ENCODE measurements around the gene ARID5B.

The ARID5B gene

DNA sequence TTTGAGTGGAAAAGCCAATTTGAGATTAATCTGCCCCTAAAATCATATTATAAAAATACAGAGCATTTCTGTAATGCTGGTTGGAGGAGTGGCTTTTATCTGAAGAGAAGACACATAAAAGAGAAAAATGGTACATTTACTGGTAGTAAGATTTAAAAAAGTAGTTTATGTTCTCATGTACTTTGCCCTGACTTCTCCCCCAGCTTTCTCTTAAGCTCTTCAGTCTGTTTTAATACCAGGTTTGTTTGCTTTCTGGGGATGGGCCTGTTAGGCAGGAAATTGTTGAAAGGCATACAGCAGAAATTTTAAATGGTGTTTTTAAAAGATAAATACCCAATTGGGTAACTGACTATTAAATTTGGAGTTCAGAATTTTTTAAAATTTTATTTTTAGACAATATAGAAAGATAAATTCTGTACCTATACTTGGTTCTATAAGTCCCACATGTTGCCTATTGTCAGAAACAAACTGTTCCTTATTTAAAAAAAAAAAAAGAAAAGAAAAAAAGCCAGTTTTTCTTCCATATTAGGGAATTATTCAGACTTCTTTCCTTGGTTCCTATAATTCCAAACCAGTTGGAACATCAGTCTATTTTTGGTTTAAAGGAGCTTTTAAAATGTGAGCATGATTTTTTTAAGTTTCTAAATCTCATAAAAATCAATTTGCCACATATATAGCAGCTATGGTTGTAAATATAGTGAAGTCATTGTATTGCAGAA, 136.6 kb downstream of the ARID5B start:
- no peak for DNase-seq

DNA sequence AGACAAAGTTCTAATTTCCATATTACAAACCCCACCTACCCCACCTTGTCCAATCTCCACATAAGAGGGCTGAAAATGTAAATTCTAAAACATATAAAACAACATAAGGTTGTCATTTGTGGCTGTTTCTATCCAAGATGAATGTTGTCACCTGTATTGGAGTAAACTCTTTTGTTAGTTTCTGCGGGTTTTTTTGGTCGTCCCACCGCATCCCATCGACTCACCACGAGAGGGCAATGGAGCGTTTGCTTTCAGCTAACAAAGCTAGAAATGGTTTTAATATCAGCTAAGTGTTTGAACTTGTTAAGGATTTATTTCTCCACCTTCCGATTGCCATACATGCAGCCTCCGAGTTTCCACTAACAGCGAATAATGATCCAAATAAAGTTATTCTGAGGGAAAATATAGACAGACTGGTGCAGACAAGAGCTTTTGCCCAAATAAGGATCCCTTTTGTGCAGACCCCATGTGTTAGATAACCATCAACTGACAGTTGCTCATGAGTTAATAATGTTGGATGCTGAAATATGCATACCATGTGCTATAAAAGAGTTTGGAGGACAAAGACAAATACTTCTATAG, 137.2 kb downstream of the ARID5B start:
- DNase-seq, result peak; percentile 84

DNA sequence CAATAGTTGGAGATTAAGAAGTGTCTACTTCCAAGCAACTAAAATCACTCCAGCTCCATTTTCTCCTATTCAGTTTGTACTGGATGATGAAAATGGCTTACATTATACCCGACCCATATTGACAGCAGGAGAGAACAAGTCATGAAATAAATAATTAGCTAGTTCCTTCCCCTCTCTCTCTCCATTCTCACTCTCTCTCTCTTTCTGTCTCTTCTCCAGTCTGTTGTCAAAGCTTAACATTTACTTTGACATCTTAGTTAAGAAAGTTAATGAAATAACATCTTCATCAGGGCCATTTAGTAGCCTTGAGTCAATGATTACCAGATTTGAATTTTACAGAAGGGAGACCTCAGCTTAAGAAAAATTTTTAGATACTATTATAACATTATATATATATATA, 138.5 kb downstream of the ARID5B start:
- no peak for DNase-seq

DNA sequence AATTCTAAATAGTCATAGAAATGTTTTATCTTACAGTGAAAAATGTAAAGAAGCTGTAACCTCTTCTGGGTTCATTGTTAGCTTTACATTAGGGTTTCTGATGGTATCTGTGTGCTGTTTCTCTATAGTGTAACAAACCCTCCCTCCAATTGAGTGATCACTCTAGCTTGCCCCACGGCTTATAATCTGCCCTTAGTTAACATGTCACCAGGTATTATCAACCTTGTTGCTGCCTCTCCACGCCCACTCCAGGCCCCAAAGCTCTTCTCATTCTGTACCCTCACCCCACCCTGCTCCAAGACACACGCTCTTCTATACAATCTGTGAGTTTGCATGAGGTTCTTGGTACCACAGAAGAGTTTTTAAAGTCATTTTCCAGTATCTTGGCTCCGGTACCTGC, 139.4 kb downstream of the ARID5B start:
- no peak for DNase-seq

DNA sequence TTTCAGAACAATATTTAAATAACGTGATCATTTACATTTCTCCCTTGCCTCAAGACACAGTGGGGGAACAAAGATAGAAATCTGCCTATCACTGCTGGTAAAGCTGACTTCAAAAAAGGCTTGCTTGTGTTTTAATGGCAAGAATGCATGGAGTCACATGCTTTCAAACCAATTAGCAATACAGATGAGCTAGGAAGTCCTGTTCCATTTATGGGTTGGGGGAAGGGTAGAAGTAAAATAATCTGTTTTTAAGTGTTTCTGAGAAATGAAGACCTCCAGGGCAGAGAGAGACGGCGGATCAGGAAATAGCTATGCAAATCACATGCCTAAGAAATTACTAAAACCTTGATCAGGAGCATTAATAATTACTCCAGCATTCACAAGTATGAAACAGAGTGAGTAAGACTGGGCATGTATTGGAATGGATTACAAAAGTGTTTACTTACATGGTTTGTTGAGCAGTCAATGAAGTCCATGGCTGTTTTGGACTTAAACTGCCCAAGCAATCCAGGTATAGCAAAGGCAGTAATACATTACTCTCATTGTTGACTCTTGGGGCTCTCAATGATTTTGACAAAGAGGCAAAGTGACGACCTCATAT, 142.0 kb downstream of the ARID5B start:
- no peak for DNase-seq

DNA sequence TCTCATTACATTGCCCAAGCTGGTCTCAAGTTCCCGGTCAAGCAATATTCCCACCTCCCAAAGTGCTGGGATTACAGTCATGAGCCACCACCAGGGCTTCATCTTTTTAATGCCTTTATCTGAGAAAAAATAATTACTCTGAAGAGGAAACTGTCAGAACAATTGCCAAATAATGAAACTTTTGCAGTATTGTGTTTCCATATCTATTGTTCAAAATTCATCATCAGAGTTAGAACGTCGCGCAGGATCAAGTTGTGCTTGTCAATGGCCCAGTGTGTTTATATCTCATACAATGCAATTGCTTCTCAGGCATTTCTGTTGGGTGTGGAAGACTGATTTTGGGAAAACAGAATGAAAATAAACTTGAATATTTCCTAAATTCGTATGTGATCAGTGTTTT, 143.1 kb downstream of the ARID5B start:
- no peak for DNase-seq

DNA sequence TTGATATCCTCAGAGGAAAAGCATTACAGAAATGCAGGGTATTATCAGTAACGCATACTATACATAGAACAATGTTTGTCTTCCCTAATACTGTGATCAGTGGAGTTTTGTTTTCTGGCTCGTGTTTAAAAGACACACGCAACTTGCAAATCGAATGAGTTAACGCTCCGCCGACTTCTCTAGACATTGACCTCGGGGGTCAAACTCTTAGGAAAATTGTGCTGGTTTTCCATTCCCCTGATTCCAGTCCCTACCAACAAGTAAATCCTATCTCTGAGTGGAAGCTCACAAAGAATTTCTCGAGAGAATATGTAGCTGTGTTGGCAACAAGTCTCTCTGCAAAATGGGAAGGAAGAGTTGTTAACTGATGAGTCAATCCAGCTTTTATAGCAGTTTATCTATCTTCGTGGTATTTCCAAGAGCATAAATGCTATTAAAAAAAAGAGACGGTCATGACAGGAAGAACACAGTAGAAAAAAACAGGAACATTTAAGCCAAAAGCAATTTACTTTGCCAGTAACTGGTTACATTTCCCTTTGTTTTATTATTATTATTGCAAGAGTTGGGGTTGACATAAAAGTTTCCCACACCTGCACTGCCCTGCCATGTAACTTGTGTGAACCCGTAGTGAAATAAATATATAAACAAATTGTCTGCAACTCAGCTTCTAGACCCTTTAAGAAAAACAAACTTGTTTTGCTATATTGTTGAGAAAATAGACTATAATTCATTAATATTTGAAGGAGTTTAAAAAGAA, 144.4 kb downstream of the ARID5B start:
- no peak for DNase-seq

DNA sequence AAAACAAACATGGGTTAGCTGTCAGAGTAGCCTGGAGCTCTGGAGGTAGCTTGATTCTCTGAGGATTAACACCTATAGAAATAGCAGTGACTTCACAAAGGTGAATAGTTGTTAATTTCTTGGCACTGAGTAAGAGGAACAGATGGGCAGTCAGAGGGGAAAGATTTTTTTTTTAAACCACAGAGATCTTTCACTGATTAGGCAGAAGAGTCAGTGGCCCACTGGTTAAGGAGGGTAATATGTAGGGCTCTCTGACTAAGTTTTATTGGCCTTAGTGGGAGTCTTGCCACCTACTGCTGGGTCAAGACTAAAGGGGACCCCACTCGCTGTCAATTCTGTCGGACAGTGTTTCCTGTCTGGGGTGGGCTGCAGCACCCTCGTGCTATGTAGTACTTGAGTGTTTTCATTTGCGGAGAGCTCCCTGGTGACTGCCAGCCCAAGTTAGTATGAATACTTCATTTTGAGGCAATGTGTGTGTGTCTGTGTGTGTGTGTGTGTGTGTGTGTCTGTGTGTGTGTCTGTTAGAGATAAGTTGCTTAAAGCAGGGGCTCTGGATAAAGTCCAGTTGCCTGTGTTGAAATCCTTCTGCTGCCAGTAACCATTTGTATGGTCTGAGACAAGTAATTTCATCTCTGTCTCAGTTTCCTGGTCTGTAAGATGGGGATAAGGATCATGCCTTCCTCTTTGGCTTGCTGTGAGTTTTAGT, 145.2 kb downstream of the ARID5B start:
- peak; percentile 76 for DNase-seq

DNA sequence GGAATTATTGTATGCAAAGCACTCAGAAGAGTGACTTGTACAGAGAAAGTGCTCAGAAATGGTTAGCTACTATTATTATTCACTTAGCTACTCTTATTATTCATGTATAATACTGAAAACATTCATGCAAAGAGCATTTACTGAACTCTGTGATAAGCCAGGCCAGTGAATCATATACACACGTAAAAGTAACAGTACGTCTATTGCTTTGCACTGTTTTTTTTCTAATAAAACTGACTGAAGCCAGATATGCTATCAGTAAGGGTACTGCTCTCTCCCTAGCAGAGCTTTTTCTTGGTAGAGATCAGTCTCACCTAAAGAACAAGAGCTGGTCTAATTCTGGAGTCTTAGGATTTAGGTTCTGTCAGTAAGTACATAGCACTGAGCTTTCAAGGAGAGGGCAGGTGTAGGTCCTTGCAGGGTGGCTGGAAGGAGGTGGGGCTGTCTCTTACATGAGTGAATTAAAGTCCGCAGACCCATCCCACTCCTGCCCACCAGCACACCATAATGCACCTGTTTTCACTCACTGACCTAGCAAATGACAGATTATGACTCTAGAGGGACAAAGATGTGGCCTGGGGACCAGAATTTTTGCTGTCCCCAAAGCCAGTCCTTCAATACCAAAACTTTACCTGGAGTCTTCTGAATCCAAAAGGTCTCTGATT, 145.9 kb downstream of the ARID5B start:
- DNase-seq, result peak; percentile 74

DNA sequence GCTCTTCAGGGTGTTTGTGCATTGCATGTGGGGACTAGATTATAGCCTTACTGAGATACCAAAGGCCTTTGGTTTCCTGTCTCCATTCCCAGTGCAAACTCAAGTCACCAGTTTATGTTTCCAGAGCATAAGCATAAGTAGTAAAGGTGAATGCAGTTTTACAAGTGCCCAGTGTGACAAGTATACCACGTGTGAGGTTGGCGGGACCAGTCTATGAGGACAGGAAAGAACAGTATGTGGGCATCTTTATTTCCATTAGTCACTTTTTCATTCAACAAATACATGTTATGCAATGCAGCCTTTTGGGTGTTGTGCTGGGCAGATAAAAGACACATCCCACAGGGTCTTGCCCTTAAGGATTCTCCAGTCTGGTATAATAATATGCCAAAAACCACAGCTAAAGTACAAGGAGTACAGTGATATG, 146.5 kb downstream of the ARID5B start:
- DNase-seq, result peak; percentile 76

DNA sequence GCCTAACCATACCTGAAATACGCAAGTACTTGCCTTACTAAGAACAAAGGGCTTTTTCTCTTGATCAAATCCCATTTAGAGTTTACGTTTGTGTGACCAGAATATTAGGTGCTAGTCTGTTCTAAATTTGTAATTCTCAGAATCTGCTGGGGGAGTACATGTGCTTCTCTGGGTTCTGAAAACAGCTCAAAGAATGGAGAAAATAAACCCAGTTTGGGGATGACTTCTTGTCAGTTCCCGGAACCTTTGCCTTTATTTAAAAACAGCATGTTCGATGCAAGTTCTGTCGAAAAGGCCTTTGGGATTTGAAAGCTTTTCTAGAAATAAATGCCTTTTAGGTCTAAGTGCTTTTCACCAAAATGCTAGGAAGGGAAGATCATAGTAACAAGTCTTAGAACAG, 147.0 kb downstream of the ARID5B start:
- no peak for DNase-seq

DNA sequence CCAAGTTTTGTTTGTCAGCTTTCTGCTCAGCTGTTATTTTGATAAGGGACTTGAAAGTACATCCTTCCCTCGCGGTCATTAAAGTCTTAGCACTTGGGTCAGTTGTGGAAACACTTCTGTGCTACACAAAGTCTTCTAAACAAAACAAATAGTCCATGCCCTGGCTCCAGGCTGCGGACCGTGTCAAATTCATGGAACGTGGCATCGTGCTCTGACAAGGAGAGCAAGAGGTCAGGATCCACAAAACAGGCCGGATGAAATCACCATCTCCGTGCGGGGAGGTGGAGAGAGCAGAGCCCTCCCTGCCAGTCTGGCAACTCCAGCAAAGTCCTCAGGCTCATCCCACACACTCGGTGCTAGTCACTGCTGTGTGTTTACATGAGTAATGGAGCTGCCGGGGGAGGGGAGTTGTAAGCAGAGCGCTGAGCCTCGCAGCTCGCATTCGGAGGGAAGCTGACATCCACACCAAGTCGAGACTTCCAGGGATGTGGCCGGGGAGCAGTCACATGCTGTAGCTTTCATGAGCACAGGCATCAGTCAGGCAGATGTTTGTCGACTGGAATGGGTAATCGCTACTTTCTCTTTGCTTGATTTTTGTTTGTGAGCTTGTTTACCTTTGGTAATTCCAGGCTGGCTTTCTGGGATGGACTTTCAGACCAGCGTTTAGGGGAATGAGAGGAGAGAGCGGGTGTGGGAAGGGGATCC, 147.6 kb downstream of the ARID5B start:
- peak; percentile 80 for DNase-seq

DNA sequence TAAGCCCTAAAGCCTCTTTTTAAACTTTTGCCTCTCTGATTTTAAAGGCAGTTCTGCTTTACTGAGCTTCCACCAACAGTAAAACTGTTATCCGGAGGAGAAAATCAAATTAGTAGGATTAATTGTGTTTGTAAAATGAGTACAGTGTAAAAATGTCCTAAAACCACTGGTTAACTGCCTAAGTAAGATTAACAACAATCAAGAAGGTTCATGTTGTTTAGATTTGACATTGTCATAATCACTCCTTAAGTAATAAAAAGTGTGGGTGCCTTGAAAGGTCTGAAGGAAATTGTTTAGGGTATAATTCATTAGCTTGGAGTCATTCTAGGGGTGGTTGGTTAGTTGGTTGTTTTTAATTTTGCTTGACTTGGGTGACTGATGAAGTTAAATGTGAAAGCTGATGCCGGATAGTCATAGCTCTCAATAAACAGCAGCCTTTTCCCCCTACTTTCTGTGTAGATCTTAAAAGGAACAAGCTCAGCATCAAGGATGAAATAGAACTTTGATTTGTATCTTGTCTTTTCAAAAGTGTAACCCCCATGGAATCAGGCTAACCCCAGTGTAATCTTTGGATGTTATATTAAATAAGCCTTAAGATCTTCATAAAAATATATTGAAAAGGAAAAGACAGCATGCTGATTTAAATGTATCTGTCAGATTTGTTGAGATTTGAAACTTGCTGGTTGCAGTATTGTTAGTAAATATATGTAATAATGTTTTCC, 148.3 kb downstream of the ARID5B start:
- DNase-seq, result no peak

DNA sequence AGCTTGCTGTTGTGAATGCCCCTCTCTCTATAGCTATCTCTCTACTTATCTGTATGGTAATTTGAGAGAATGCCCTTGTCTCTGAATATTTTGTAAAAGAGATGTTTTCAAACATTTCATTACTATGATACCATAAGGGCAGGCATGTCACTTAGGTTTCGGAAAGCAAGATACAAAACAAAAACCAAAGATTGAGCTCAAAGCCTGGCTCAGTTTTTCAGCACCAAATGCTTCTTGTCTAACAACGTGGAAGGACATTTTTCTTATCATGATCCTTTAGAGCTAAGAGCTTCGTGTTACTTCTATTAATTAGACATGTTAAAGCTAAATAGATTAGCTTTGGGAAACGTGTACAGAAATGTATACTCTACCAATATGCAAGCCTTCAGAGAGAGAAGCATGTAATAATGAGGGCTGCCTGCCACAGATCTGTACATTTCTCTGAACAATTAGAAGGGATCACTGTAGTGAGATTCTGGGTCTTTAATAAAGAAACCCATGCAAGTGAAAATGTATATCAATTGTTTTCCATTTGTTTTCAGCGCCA, 148.9 kb downstream of the ARID5B start:
- no peak for DNase-seq

DNA sequence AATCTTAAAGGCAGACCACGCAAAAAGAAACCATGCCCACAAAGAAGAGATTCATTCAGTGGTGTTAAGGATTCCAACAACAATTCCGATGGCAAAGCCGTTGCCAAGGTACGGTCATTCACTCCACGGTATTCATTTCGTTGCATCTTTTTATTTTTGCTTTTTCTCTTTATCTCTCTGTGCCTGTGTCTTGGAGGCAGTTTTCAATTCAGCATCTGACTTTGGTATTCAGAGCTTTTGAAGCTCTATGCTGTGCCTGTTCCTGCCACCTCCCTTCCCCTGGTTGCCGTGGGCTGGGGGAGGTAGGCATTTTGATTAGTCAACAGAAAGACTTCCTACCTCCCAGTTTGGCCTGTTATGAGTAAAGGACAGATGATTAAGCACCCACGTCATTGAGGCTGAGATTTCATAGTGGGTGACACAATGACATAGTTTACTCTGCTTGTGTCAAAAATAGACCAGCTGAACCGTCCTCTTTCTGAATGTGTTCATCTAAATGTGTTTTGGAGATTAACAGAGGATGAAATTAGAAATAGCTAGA, 149.5 kb downstream of the ARID5B start:
- peak; percentile 96 for DNase-seq

DNA sequence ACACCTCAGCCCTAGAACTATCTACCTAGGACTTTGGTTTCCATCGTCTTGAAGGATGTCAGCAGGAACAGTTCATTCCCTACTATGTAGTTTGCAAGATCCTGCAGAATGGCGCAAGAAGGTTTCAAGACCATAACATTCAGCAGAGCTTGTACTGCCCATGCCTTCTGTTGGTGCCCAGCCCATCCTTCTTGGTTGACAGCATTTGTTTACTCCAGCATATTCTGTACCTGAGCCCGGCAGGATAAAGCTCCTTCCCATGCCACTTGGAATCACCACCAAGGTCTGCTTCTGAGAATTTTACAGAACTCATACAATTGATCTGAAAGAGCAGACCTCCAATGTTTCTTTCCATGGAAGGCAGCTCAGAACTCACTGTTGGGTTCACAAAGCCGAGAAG, 150.8 kb downstream of the ARID5B start:
- no peak for DNase-seq

DNA sequence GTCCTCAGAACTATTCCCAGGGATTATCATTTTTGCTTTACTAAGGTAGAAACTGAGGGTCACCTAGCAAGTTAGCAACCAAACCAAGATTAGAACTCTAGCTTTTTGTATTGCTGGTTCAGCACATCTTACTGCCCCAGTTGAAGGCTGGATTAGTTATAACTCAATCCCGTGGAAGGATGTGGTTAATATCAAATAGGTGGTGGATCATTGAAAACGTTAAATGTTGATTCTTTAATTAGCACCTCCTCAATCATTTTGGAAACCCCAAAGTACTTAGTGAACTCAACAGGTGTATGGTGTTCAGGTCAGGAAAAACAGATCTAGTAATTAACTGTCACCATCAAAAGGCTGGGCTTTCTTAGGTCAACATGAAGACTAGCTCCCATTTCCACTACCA, 152.4 kb downstream of the ARID5B start:
- DNase-seq, result no peak

DNA sequence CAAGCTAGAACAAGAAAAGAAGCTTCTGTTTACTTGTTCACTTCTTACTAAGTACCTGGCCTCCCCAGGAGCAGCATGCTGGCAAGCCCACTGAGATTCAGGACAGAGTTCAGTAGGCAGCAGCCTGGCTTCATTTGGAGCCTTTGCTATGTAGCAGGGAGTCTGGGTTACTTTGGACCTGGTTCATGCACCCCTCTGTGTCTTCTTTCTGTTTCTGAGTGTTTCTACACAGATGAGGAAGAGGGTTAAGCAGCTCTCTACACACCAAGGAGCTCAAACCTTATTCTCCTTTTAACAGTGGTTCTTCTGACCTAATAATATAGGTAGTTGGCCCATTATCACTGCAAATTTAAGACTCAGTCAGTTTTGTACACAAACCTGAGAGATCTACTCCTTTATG, 152.9 kb downstream of the ARID5B start:
- no peak for DNase-seq

DNA sequence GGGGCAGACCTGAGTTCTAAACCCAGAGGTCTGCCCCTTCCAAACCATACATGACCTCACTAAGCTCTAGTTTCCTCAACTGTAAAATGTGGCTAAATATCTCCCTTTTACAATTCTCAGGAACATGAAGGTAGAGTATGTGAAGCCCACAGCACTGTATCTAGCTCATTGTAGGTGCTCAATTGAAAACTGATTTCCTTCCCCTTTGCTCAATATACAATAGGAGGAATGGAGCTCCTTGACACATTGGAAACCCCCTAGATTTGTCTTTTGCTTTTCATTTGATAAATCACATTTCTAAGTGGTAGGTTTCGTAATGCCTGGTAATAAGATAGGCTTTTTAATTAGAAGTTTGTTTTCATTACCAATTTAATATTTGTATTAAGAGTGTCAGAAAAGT, 153.3 kb downstream of the ARID5B start:
- DNase-seq, result no peak

DNA sequence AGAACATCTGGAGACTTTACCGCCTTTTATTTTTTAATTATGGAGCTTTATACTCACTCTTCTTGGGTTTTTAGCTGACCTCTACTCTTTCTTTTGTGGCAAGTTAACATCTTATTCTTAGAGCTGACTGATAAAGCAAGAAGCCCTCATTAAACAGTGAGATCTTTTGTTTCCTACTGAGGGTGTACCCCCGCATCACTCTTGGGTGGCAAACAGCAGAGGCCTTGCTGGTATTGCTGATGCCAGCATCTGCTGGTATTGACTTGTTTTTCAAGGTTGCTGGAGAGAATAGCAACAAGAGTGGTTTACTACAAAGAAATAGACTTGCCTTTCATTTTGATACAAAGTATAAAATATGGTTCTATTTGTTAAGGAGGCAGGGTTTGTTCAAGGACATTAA, 154.7 kb downstream of the ARID5B start:
- no peak for DNase-seq

DNA sequence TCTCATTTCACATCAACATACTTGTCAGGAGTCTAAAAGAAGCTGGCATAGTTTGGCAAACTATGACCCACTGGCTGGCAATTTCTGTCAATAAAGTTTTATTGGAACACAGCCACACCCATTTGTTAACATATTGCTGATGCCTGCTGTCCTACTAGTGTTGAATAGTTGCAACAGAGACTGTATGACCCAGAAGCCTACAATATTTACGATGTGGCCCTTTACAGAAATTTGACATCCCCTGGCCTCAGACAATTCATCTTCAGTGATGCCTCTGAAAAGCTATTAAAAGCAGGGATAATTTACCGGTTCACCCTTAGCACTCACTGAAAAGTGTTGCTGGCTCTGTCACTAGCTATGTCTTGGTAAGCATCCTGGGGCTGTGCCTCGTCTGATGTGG, 155.2 kb downstream of the ARID5B start:
- DNase-seq, result no peak

Measured in activated CD4-positive, alpha-beta T cell treated with anti-CD3 and anti-CD28 coated beads, Interleukin-2, amount 50 U/mL, for 16 hours (primary cell).